Activated CD4-positive, CD25-positive, alpha-beta regulatory T cell (primary cell): ENCODE results near the gene VSX2.
A peak's percentile ranks its signal among the peaks of the same experiment; 100 is the strongest.

Experiments
- DNase-seq, 4 experiments: peaks; one replicate each; lab custom pipeline; 2025; lab: John Stamatoyannopoulos, UW

VSX2 gene

DNA sequence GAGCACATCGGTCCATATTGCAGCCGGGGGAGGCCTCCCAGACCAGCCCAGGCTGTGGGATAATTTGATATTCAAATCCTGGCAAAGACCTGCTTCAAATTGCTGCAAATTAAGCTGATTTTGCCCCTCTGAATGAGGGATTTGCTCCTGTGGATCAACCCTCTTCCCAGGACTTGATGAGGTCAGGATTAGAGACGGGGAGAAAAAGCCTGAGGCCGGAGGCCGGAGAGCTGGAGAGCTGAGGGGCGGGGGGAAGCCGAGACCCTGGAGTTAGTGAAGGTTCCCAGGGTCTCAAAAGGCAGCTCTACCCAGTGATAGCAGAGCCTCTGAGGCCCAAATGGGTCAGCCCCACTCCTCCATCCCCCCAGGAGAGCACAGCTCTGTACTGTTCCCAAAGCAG, 17.5 kb upstream of the VSX2 start:
- DNase-seq: no peak

GRCh38 chr14:74223016-74223415, 16.2 kb upstream of the VSX2 start:
- DNase-seq: no peak

- no peak for DNase-seq
Measured at GRCh38 chr14:74231784-74232183, 7.5 kb upstream of the VSX2 start.

GRCh38 chr14:74235017-74235416, 4.2 kb upstream of the VSX2 start:
- DNase-seq: no peak

- no peak for DNase-seq
Measured at GRCh38 chr14:74237441-74237840, 1.8 kb upstream of the VSX2 start.

- no peak for DNase-seq
Measured at GRCh38 chr14:74239848-74240793, 872 bp downstream of the VSX2 start.

GRCh38 chr14:74240794-74241651, 1.8 kb downstream of the VSX2 start:
- DNase-seq: no peak

DNA sequence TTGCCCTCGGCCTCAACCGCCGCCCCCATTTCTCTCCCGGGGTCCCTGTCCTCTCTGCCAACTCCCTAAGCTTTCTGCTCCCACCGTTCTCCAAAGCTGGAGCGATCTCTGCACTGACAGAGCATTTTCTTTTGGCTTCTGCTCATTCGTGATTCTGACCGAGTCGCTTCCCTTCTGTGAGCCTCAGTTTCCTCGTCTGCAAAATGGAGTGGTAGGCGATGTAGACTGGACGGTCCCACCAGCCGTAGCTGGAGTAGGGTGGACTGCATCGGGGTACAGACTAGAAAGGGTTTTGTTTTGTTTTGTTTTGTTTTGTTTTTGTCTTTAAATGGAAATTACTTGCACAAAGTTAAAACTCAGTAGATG, 2.4 kb downstream of the VSX2 start:
- no peak for DNase-seq

DNA sequence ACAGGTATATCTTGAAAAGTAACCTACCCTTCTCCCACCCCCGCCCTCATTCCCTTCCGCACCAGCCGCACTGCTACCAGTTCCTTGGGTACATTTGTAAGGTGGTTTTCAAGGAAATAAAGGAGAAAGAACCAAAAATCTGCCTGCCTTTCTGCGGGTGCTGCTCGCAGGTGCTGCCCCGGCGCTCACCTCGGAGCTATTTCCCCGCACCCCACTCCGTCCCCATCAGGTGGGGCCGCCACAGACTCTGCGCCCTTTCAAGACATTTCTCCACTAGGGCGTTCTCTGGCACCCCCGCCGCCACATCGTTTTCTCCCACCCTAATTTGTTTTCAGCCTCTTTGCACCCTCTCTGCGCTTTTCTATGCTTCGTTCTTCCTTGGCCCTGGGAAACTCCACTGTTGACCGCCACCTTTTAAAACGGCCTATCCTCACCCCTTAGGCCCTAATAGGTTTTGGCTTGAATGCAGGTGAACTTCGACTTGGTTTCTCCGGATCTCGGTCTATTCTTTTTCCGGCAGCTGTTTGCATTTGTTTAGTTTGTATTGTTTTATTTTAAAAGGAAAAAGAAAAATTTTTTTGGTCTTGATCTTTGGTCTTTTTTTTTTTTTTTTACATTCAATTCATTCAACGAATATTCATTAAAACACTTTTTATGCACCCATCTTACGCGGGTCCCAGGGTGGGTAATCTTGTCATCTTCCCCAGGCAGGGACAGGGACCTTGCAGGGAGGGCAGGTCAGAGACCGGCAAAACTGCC, 3.0 kb downstream of the VSX2 start:
- DNase-seq: no peak

DNA sequence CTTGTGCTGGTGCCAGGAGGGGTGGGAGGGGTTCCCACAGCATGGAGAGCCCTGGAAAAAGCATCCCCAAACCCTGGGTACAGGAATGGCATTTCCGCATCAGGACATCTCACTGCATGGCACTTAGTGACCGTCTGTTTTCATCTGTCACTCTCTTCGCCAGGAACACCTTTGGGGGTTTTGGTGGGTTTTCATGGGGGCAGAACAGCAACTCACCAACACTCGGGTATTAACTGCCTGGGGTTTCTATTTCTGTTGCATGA, 3.5 kb downstream of the VSX2 start:
- no peak for DNase-seq

DNA sequence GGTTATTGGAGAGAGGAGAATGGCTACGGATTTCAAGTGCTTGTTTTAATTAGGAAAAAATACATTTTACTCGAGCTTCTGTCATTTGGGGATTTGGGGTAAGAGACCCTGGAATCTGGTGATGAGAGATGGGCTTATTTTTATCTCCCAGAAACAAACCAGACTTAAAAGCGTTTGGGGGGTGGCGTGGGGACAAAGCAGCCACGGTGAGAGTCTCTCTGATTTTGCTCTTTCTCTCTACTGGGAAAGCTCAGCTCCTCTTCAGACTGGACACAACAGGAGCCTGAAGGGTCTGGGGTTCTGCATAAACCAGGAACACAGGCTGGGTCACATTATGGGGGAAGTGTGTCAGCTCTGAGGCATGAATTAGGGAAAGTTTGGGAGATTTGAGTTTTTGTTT, 3.8 kb downstream of the VSX2 start:
- DNase-seq: no peak

DNA sequence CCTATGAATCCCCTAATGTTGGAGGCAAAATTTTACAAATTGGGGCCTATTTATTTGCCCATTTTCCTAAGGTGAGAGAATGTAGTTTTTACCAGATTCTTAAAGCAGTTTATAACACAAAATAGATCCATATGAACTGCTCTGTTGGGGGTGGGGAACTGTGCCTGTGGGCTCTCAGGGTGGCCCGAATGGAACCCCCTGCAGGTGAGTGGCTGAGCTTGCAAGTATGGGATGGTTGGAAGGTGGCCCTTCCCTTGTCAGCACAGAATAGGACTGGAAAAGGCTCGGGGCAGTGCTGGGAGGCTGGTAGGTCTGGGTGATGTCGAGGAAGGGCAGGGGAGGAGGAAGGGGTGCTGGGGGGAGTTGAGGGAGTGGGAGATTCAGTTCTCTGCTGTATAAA, 4.9 kb downstream of the VSX2 start:
- no peak for DNase-seq

- no peak for DNase-seq
Measured at GRCh38 chr14:74245292-74245691, 6.0 kb downstream of the VSX2 start.

DNA sequence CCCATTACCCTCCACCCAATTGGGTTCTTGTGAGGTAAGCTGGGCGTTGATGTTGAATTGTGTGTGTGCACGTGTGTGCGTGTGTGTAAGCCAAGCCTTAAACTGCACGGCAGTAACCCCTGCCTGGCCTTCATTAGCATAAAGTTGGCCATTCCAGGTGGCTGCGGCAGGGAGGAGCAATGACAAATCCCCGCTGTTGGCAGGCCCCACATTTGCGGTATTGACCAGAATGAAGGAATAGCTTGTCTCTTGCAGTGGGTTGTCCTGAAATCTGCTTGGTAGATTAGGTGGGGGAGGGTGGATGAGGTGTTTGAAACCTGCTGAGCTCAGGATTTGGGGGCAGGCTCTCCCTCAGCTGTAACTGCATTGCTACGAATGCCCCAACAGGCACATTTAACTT, 7.3 kb downstream of the VSX2 start:
- DNase-seq: no peak

DNA sequence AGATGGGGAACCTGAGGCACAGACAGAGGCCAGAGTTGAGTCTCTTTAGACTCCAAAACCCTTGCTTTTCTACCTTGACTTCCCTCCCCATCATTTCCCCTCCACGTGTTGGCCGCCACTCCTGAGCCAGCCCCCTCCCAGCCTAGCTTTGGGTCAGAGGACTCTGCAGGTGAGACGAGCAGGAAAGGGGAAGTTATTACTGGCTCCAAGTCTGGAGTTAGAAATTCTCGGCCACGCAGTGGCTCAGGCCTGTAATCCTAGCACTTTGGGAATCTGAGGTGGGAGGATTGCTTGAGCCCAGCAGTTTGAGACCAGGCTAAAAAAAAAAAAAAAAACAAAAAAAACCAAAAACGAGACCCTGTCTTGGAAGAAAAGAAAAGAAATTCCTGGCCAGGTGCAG, 8.8 kb downstream of the VSX2 start:
- no peak for DNase-seq

DNA sequence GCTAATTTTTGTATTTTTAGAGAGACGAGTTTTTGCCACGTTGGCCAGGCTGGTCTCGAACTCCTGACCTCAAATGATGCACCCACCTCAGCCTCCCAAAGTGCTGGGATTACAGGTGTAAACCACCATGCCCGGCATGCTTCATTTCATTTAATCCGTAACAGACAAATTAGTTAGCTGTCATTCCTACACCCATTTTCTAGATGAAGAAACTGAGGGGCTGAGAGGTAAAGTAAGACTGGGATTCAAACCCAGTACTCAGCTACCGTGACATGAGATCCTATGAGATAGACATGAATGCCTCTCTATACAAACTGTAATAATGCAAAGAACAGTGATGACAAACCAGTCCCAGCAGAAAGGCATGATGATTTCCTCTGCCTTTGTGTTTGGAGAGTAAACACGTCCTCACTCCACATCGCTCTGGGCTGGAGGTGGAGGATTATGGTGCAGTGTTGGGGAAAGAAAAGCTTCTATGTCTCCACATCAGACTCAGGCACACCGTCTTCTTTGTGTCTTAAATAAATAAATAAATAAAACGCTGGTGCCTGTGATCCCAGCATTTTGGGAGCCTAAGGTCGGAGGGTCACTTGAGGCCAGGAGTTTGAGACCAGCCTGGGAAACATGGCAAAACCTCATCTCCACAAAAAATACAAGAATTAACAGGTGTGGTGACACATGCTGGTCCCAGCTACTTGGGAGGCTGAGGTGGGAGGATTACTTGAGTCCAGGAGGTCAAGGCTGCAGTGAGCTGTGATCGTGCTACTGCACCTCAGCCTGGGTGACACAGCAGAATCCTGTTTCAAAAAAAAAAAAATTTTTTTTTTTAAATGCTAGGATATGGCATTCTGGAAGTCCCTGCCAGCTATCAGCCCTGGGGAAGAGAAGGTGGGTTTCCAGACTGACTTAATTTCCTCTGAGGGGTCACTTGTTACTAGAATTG, 10.5 kb downstream of the VSX2 start:
- no peak for DNase-seq

DNA sequence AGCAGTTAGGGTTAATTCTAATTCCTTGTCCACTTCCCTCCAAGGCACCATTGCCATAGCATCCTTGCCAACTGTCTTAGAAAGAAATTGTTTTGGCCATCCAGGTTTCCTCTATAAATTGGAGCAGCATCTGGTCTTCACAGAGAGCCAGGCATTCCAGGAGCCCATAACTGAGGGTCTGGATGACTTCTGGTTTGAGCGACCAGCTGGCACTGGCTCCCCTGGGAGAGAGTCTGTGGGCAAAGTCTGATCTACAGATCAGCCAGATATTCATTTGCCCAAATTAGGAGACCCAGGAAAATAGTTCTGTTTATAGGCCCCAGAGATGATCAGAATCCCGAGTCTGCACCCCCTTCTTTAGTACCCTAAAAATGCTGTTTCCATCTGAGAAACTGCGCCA, 16.0 kb downstream of the VSX2 start:
- no peak for DNase-seq

GRCh38 chr14:74257078-74257940, 18.1 kb downstream of the VSX2 start:
- peak; percentile 49 to 54 (median 52) for DNase-seq

GRCh38 chr14:74257941-74258763, 18.9 kb downstream of the VSX2 start:
- no peak for DNase-seq

GRCh38 chr14:74258764-74259035, 19.5 kb downstream of the VSX2 start:
- no peak for DNase-seq
